NCI-H1436 treated with DMSO at 0.1 percent for 48 hours (cell line): Measurements from ENCODE around the gene KRT33B.

Source experiments
- DNase-seq: peaks from one replicate; lab custom pipeline; 2025; lab: John Stamatoyannopoulos, UW

KRT33B gene

DNA sequence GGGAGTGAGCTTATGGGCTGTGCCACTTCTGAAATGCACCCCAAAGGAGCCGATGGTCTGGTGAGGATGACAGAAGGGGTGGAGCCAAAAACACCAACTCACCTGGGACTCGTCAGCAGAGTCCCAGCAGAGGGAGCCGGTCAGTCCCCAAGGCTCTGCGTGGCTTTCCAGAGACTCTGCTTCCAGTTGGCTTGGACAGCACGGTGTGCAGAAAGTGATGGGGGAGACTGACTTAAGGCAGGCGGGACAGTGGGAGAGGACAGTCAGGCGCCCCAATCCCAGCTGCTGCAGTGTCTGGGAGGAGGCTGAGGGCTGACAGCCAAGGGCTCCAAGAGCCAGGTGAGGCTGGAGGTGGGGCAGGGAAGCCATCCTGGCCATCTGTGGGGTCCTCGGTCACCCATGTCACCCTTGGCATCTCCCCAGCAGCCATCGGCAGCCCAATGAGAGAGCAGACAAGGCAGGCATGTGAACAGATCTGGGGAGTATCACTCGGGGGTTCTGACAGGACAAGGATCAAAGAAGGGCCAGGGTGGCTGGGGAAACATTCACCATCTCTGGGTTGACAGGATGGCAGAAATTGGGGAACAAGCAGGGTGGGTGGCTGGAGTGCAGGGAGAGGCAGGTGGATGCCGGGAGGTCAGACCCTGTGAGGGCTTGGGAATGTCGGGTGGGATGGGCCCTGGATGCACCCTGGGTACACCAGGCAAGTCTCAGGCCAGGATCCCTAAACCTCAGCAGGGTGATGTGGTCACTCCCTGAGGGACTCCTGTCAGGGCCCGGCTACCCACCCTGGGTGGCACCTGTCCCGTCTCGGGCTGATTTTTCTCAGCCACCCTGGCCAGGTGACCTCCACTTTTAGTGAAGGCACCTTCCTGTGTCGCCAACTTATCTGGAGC is 45.2 kb downstream of the KRT33B start:
- DNase-seq, result no peak

GRCh38 chr17:41322903-41323895 is 46.4 kb downstream of the KRT33B start:
- DNase-seq, result no peak

DNA sequence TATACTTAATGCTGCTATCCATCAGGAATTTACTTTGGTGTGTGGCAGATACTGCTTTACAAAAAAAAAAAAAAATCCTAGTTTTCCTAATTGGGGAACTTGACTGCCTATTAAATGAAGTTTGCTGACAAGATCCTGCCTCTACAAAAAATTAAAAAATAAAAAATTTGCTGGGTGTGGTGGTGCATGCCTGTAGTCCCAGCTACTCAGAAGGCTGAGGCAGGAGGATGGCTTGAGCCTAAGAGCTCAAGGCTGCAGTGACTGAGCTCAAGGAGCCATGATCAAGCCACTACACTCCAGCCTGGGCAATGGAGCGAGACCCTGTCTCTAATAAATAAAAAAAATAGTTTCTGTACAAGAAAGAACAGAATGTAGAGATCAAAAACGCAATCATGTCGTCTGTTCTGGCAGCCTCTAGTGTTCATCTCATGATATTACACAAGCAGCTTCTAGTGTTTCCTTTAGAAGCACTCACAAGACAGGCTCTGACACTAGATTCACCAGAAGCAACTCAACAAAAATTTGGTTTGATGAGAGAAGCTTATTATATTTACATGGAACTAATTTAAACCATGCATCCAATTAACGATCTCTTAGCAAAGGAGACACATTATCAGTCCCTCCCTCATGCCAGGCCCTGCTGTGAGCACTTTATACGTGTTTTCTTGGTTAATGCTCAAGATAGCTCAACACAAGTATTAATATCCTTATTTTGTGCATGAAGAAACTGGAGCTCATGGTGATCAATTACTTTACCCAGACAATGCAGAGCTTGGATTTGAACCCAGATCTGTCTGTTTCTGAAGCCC is 47.3 kb downstream of the KRT33B start:
- peak; percentile 51 for DNase-seq

GRCh38 chr17:41318231-41318630 is 51.4 kb downstream of the KRT33B start:
- DNase-seq, result no peak

DNA sequence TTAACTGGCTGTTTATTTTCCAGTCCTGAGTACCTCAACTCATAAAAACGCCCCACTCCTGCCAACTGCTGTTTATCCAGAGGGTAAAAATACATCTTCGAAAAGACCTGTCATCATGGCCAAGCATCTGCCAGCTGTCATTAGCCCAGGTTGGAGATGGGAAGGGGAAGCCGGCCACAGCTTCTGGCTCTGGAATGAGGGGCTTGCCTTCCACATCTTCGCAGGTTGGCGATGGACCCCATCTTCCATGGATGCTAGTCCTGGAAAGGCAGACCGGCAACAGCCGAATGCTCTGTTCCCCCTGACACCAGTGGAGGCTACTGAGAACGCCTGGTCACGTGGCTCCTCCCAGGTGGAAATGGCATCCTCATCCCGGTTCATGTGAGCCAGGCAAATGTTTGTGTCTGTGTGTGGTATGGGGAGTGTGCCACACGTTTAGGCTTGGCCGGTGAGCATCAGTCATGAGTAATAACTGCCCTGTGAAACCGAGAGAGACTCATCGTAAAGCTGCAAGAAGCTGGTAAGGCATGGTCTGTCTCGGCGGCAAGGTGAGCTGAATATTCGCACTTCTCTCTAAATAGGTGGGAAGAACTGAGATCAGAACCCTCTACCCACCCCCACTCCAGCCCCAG is 53.7 kb downstream of the KRT33B start:
- no peak for DNase-seq

- no peak for DNase-seq
These were observed 54.3 kb downstream of the KRT33B start, which contains the start of gene KRTAP17-1 for GRCh38 chr17:41315204-41315794. TSS of gene KRTAP17-1 (minus strand) at chr17:41315710. CDS start at chr17:41315650, 60 bp downstream.
